GM19324 (cell line): ENCODE measurements around the gene SH3BP4.

Experiments
- ATAC-seq: cut with Tn5 transposase; IDR thresholded peaks from one replicate; pipeline ENCODE4 v1.9.1; 2021; ENCODE audit warnings: mild to moderate bottlenecking, moderate library complexity; ENCODE audit not compliant: unreplicated experiment, low FRiP score

The SH3BP4 gene

GRCh38 chr2:234951664-234952269 is at the start of gene SH3BP4:
TSS of gene SH3BP4 (plus strand) at chr2:234952017. CDS start at chr2:235035003, 82,986 bp downstream.
- no peak for ATAC-seq

- ATAC-seq: no peak
These were observed 47.0 kb upstream of the SH3BP4 start for GRCh38 chr2:234904785-234905184.

- ATAC-seq: no peak
These were observed 46.1 kb upstream of the SH3BP4 start for GRCh38 chr2:234905547-234906265.

GRCh38 chr2:234910186-234910679 is 41.6 kb upstream of the SH3BP4 start:
- no peak for ATAC-seq

GRCh38 chr2:234911271-234911670 is 40.5 kb upstream of the SH3BP4 start:
- ATAC-seq: no peak

- no peak for ATAC-seq
These were observed 39.4 kb upstream of the SH3BP4 start for GRCh38 chr2:234912437-234912836.

GRCh38 chr2:234913208-234913626 is 38.6 kb upstream of the SH3BP4 start:
- ATAC-seq: no peak

- ATAC-seq: no peak
These were observed 37.3 kb upstream of the SH3BP4 start for GRCh38 chr2:234914371-234915154.

- ATAC-seq: no peak
These were observed 35.1 kb upstream of the SH3BP4 start for GRCh38 chr2:234916674-234917073.

- no peak for ATAC-seq
These were observed 34.4 kb upstream of the SH3BP4 start for GRCh38 chr2:234917211-234917975.

- no peak for ATAC-seq
These were observed 32.1 kb upstream of the SH3BP4 start for GRCh38 chr2:234919711-234920110.

GRCh38 chr2:234920836-234921235 is 31.0 kb upstream of the SH3BP4 start:
- no peak for ATAC-seq

GRCh38 chr2:234929002-234929401 is 22.8 kb upstream of the SH3BP4 start:
- ATAC-seq: no peak

- ATAC-seq: no peak
These were observed 21.4 kb upstream of the SH3BP4 start for GRCh38 chr2:234930397-234930796.

GRCh38 chr2:234931371-234931770 is 20.4 kb upstream of the SH3BP4 start:
- no peak for ATAC-seq

- ATAC-seq: no peak
These were observed 19.1 kb upstream of the SH3BP4 start for GRCh38 chr2:234932591-234933168.

- ATAC-seq: no peak
These were observed 16.5 kb upstream of the SH3BP4 start for GRCh38 chr2:234935311-234935710.

- no peak for ATAC-seq
These were observed 12.2 kb upstream of the SH3BP4 start for GRCh38 chr2:234939576-234939975.

GRCh38 chr2:234939996-234940395 is 11.8 kb upstream of the SH3BP4 start:
- no peak for ATAC-seq

GRCh38 chr2:234940527-234940926 is 11.3 kb upstream of the SH3BP4 start:
- no peak for ATAC-seq
